GM19328 (cell line): ENCODE results near the gene TBC1D21.

Experiments used
- ATAC-seq: cut with Tn5 transposase; IDR thresholded peaks from one replicate; pipeline ENCODE4 v1.9.1; 2021; ENCODE audit warnings: mild to moderate bottlenecking, moderate library complexity; ENCODE audit not compliant: unreplicated experiment

TBC1D21 gene

DNA sequence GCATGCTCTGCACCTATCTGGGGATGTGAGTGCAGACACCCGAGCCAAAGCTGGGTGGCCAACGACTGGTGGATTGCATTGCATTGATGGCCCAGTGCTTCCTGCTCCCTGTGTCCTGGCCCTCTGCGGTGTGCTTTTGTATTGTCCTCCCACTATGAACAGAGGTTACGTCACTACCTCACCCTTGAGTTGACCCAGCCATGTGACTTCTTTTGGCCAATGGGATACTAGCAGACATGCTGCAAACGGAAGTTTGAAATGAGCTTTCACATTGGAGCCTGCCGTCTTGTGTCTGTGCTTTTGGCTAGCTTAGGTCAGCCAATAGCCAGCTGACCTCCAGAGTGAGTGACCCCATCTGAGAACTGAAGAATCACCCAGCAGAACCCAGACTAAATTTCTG lies 15.3 kb upstream of the TBC1D21 start:
- ATAC-seq, result no peak

DNA sequence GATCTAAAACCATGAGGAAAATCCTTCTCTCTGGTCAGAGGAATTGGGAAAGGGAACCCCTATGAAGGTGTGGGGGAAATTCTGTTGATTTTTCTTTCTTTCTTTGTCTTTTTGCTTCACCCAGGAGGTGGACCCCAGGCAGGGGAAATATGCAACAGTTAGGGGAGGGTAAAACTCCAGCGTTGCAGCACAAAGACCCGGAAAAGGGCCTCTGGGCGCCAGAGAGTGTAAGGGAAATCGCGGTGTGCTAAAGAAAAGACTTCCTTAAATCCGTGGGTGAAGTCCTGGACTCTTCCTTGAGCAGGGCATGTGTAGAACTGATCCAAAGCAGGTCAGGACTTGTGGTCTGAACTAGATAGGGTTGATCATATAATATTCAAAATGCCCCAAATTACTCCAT lies 11.1 kb upstream of the TBC1D21 start:
- ATAC-seq, result no peak

DNA sequence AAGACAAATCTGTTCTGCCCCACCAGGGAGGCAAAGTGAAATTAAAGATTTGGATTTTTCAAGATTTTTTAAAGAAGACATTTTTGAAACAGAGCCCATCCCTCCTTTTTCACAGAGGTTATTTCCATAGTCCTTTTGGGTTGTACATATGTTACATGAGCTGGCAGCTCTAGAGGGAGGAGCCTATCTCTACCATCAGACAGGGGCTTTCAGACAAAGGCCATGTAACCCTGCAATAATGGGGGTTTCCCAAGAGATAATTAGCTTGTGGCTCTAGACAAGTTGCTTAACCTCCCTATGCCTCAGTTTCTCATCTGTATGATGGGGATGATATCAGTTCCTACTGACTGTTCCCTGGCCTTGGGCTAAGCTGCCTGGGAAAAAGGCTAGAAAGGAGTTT lies 8.0 kb upstream of the TBC1D21 start:
- ATAC-seq, result no peak

DNA sequence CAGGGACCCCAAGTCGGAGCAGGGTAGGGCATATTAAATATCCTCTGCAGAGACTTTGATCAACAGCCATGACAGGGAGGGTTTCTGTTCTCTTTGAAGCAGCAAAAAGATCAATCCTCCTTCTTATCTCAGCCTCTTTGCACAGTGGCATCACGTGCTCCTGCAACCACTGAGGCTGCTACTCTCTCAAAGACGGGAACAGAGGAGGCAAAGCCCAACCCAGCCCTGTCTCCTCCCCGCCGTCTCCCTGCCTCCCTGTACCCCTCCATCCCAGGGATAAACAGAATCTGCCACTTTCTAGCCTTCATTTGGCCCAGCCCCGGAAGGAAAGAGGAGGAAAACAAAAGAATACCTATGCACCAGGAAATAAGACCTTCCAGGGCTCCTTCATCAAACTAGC lies 7.5 kb upstream of the TBC1D21 start:
- ATAC-seq, result no peak

DNA sequence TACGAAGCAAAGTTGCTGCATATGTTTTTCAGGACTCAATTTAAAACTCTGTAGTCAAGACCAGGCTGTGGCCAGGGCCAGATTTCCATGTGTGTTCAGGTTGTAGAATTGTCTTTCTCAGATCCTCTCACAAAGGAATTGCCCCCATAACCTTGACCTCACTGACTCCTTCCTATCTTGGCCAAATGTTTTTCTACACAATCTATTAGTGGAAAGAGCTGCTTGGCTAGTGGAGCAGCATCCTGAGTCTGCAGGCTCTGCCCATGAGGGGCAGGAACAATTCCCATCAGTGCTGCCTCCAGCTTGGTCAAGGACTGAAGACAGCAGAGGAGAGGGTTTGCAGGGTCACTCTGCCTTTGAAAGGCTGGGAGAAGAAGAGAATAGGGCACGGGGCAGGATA lies 6.9 kb upstream of the TBC1D21 start:
- ATAC-seq, result no peak

DNA sequence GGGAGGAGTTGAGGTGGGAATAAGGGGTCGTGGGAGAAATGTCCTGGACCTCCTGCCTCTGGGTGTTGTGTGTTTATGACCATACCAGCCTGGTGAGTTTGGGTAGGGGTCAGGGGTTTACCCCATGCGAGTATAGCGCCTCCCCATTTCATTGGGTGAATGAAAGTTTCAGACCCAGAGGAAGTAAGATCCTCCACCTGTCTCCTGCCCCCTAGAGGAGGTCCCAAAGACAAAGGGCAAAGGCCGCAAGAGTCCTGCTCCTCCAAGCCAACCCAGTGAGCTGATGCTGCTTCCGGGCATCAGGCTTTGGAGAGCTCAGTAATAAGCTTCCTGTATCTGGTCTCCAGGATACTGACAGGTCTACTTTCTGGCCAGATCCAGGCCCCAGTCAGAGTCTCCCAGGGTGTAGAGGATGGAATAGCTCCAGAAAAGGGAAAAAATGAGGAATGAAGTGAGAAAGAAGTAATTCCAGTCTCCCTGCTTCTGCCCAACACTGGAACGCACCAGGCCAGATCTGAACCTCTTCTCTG lies 6.4 kb upstream of the TBC1D21 start:
- ATAC-seq, result no peak

DNA sequence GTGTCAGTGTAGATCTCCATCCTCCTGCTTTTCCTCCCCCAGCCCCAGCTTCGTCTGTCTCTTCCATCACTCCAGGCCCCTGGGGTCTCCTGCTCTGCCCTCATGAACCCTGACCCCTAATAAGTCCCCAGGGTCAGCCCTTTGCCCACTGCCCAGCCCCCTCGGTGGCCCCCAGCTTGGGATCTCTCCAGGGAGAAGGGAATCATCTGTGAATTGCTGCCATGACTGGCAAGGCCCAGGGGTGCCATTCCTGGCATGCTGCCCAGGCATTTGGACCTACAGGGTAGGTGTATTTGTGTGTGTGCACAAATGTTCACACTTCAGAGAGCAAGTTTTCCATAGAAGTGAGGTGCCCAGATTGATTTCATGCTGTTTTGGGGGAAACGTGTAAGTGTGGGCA lies 5.9 kb upstream of the TBC1D21 start:
- no peak for ATAC-seq

DNA sequence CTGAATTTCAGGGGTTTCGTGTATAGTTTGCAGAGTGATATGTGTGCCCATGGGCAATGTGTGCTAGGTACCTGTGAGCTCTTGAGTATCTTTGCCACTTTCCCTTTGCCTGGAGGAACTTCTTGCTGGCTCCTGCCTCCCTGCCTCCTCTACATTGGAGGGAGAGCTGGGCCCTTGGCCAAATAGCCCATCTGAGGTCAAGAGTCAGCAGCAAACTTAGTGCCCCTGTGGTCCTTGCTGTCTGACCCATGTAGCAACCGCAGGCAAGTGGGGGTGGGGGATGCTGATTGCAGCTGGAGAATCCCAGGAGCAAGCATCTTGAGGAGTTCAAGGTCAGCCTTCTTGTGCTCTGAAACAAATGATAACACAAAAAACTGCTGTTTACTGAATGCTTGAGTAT lies 5.4 kb upstream of the TBC1D21 start:
- no peak for ATAC-seq

DNA sequence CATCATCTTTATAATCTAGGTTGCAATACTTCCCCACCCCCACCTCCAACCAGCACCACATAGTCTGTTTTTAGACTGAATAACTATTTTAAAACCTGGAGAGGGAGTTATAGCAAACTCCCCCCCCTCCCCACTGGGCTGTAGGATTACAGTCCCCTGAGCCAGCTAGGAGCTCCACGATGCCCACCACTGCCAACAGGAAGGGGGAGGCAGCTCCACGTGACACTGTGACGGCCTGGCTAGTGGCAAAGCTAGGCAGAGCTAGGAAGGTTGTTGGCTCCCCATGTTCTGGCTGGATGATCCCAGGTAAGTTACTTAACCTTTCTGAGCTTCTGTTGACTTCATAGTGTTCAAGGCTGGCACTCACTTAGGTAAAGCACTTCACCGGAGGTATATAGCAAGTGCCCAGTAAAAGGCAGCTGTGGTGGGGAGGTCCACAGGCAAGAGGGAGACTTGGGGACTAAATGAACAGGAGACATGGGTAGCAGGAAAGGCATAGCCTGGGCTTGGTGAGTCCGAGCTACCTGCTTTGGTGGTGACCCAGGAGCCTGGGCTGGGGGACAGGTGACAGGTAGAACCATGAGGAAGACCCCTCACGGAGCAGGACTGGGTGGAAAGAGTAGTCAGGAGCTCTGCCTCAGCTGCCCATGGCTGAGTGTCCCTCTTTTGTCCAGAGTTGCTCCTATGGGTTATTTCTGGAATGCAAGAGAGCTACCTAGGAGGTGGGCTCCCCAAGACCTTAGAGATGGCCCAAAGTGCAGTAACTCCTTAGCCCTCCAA lies 4.0 kb upstream of the TBC1D21 start:
- no peak for ATAC-seq

DNA sequence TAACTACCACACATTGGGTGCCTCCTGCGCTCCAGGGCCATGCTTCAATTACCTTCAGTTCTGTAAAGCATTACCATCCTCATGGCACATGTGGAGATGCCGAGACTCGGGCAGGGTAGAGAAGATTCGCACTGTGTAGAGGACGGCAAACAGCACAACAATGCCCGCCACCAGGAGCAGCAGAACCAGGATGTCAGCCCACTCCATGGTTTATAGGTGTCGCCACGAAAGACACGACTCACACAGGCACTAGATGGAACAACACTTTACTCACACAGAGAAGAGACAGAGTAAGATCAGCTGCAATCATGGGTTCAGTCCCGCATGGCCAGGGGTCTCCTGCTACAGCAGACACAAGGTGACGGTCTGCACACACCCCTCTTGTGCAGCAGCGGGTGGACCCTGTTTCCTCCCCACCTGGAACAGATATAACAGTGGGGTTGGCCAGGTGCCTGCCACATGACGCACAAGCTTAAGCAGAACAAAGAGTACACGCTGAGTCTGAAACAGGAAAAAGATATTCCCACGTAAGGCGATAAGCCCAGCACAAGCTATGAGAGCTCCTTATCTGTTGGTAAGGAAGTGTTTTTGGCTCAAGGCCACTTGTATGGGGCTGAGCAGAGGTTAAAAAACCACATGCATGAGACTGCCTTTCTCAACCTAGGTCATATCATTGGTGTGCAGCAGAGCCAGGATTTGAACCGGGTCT lies 2.5 kb upstream of the TBC1D21 start:
- ATAC-seq, result no peak

DNA sequence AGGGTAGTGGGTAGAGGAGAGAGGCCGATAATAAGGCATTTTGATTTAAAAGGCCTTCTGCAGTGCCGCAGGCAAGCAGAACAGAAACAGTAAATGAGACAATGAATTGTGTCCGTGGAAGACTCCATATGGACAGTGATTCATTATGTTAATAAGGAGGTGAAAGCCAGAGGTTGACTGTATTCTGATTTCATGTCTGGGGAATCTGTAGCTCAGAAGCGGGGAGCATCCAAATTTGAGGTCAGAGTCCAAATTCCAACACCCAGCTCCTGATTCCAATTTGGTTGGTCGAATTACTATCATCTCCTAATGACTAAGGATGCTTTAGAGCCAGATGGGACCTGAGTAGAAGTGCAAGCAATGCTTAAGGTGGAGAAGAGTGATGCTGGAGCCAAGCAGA lies 1.0 kb upstream of the TBC1D21 start:
- ATAC-seq, result no peak

DNA sequence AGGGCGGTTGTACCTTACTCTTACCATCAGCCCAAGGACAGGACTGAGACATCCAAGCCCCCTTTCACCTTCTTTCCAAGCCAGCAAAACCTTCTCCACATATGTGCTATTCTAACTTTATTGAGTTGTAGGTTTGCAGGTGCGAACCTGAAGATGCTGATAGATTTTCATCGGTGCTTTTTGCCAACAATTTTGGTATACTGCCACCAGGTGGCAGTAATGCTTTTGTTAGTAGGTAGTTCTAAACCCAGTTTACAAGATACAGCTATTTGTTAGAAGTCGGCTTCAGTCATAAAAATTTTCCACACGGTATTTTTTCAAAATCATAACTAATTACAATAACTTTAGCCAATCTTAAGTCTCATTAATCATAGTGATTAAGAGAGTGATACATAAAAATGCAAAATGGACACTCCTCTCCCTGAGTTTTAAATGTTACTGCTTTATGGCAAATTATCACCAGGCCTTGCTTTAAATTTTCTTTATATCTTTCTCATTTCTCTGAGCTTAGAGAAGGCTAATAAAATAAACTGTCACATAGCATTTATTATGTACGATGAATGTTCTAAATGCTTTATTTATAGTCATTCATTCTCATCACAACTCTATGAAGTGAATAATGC lies 636 bp downstream of the TBC1D21 start:
- ATAC-seq, result no peak

DNA sequence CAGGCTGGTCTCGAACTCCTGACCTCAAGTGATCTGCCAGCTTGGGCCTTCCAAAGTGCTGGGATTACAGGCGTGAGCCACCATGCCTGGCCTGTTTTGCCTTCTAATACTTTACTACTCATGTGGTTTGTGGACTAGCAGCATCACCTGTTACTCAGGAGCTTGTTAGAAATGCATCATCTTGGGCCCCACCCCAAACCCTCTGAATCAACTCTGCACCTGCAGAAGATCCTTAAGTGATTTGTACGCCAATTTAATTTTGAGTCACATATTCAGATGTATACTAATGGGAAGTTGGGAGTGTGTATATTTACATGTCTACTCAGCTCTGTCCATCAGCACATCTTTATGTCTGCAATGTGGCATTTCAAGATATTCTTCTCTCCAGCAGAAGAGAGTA lies 6.1 kb downstream of the TBC1D21 start:
- no peak for ATAC-seq

DNA sequence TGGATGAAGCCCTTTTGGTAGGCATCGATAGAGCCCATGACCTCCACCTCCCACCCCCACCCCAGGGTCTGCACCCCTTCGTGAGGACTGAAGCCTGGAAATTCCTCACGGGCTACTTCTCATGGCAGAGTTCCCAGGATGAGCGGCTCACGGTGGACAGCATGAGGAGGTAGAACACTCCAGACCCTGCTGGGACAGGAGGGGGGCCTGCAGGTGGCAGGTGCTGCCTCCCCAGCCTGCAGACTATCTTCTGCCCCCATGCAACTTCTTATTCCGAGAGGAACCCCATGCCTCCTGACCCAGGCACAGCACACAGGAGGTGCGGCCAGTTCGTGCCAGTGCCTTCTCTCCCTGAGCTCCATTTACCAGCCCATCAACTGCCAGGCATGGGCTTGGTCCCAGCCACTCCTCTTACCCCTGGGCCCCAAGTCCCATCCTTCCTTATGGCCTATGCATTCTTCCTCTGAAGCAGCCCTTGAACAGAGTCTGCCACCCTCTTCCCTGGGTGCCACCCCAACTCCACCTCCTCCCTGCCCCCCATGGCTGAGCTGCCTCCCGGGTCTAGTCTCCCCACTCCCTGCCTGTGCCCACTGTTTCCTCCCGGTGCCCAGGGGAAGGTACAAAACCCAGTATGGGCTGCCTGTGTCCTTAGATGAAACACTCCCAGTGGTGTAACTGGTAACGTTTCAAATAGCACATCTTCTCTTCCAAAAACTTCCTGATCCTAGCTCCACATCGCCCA lies 8.4 kb downstream of the TBC1D21 start:
- ATAC-seq, result no peak

DNA sequence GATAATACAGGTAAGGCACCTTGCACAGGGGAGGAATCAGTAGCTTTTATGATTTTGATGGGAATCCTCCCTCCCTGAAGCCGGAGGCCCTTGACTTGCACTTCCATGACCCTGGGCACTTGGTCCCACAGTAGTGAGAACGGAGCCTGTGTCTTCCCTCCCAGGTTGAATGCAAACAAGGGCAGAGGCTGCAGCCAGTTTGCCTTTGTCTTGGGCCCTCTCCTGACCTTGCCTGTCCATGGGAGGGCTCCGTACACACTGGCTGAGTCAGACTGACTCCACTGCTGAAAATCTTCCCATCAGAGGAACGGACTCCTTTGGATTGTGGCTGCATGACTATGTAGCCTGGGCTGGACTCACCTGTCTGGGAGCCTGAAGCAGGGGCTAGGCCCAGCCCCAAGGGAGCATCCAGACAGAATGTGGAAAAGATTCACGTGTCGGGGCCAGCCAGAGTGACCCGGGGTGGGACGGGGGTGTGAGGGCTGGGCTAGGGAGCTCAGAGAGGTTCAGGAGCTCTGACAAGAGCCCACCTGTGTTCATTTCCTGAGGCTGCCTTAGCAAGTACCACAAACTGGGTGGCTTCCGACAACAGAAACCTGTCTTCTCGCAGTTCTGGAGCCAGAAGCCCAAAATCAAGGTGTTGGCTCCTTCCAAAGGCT lies 9.5 kb downstream of the TBC1D21 start:
- ATAC-seq, result no peak

DNA sequence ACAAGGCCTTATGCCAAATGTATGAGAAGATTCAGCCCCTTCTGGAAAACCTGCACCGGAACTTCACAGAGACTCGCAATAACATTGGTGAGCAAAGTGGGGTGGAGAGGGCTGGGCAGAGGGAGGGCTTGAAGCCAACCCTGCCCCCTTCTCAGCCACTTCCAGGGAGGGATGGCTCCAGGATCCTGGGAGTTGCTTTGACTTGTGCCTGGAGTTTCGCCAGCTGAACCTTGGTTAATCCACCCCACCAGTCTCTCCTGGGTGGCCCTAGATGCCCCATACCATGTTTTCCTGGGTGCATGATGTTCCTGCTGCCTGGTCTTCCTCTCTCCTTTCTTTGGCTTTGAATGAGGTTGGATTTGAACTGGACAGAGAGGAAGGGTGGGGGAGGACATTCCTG lies 10.8 kb downstream of the TBC1D21 start:
- ATAC-seq, result no peak

DNA sequence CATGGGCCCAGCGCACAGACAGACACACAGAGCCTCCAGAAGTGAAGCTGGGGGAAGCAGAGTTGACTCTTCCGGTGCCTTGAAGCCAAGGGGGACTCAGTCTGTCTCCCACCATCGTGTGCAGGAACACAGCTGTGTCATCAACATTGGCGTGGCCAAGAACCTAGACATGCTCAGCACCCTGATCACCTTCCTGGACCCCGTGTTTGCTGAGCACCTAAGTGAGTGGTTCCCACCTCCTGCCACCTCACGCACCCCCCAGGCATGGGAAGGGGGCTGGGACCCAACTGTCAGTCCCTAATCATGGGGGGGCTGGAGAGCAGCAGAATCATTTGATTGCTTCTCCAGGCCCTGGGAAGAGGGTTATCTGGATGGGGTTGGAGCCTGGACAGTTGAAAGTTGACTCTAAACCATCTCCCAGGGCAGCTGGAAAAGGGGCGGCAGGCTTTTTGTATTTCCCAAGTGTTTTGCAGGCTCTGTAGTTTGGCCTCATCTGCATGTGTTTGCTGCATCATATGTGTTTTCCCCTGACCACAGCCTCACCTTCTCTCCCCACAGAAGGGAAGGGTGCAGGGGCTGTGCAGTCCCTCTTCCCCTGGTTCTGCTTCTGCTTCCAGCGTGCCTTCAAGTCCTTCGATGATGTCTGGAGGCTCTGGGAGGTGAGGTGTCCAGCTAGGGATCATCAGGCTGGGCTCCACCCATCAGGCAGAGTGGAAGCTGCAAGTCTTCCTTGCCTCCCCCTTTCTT lies 12.8 kb downstream of the TBC1D21 start:
- ATAC-seq, result no peak

DNA sequence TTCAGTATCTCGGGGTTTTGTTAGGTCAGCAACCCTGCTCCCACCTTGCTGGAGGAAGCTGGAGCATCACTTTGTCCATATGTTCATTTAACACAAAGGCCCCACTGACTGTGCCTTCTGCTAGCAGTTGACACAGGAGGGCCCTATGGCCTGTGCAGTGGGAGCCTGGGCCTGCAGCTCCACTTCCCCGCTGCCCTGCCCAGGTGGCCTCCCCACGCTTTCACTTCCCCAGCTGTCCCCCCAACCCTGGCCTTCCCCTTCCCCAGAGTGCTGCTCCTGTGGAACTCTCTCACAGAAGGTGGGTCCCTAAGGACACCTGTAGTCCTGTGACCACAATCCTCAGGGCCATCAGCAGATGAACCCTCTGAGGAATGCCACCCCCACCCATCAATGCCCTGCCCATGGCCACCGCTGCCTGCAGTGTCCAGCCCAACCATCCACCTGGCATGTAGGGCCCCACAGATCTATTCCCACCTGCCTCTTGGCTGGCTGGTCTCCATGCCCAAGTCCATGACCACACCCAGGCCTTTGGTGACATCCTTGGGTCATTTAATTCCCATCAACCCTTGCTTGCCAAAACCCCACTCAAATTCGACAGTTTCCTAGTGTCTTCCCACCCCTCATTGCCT lies 13.5 kb downstream of the TBC1D21 start:
- ATAC-seq, result no peak

DNA sequence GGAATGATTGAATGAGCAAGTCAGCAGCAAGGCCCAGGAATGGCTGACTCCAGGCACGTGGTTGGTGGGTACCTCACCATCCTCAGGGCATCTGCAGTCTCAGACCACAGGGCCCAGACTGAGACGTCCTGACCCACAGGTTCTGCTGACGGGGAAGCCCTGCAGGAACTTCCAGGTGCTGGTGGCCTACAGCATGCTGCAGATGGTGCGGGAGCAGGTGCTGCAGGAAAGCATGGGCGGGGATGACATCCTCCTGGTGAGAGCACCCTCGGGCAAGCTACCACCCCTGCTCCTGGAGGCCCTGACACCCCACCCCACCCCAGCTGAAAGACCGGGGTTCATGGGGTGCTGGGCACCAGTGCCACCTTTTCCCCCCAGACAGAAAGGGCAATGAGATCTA lies 14.1 kb downstream of the TBC1D21 start:
- no peak for ATAC-seq
